ENCODE data around the gene NLGN1.

GRCh38 chr3:174253940-174254339 lies 856.4 kb downstream of the NLGN1 start:
- TF ChIP-seq ZFP3 (CRISPR knock-in tag; IDR thresholded peaks at IDR 0.05) (no peak), PATZ1 (CRISPR knock-in tag; IDR thresholded peaks at IDR 0.05; ENCODE audit: borderline replicate concordance) (no peak), GLIS3 (CRISPR knock-in tag; IDR thresholded peaks at IDR 0.05) (no peak), TSHZ2 (CRISPR knock-in tag; IDR thresholded peaks at IDR 0.05) (no peak), CREB5 (CRISPR knock-in tag; IDR thresholded peaks at IDR 0.05; ENCODE audit: low read depth) (no peak), TOX (CRISPR knock-in tag; IDR thresholded peaks at IDR 0.05; ENCODE audit: borderline replicate concordance) (no peak), RARB (CRISPR knock-in tag; IDR thresholded peaks at IDR 0.05) (no peak), PPARA (CRISPR knock-in tag; IDR thresholded peaks at IDR 0.05; ENCODE audit: borderline replicate concordance) (no peak), ZNF8 (CRISPR knock-in tag; IDR thresholded peaks at IDR 0.05) (no peak), ARNTL (CRISPR knock-in tag; IDR thresholded peaks at IDR 0.05; ENCODE audit: borderline replicate concordance, low read depth) (no peak), ZNF565 (CRISPR knock-in tag; conservative IDR thresholded peaks at IDR 0.05; ENCODE audit: low read depth) (no peak)

All from SK-N-SH treated with all-trans-retinoic acid at 6 μM for 48 hours (cell line).